Dedifferentiated amniotic fluid mesenchymal stem cell (primary cell): ENCODE data around the gene TMED10.
"Not testable (repeated sequence)": the region's sequence is repeated elsewhere in the genome, so short reads cannot be mapped to it uniquely, and the experiment has no call there.

Source experiments
- DNase-seq: peaks from one replicate; pipeline ENCODE4 v3.0.0-alpha.2; 2016; ENCODE audit errors: extremely low spot score

TMED10 gene

GRCh38 chr14:75127474-75127820, 49.0 kb downstream of the TMED10 start:
- not testable (repeated sequence) for DNase-seq

GRCh38 chr14:75126679-75127473, 49.5 kb downstream of the TMED10 start, which contains the start of gene NEK9:
Gene NEK9 (minus strand): TSS chr14:75127048. CDS start chr14:75126921, 127 bp downstream.
- DNase-seq: peak; percentile 74

- DNase-seq: no peak
Observed at GRCh38 chr14:75126121-75126544, 50.3 kb downstream of the TMED10 start.

GRCh38 chr14:75125617-75126016, 50.8 kb downstream of the TMED10 start:
- peak; percentile 44 for DNase-seq

- no peak for DNase-seq
Observed at GRCh38 chr14:75123991-75124390, 52.4 kb downstream of the TMED10 start.

GRCh38 chr14:75121552-75121951, 54.9 kb downstream of the TMED10 start:
- no peak for DNase-seq

GRCh38 chr14:75120541-75121291, 55.7 kb downstream of the TMED10 start:
- no peak for DNase-seq

GRCh38 chr14:75119056-75119455, 57.4 kb downstream of the TMED10 start:
- no peak for DNase-seq

- DNase-seq: no peak
Observed at GRCh38 chr14:75113932-75114539, 62.4 kb downstream of the TMED10 start.

- DNase-seq: no peak
Observed at GRCh38 chr14:75109877-75110276, 66.5 kb downstream of the TMED10 start.

- no peak for DNase-seq
Observed at GRCh38 chr14:75107186-75107585, 69.2 kb downstream of the TMED10 start.

- DNase-seq: no peak
Observed at GRCh38 chr14:75101491-75101890, 74.9 kb downstream of the TMED10 start.

- DNase-seq: no peak
Observed at GRCh38 chr14:75098682-75099081, 77.7 kb downstream of the TMED10 start.

- DNase-seq: no peak
Observed at GRCh38 chr14:75098212-75098611, 78.2 kb downstream of the TMED10 start.

GRCh38 chr14:75096959-75097358, 79.5 kb downstream of the TMED10 start:
- no peak for DNase-seq

GRCh38 chr14:75095690-75096089, 80.7 kb downstream of the TMED10 start:
- DNase-seq: no peak

GRCh38 chr14:75094896-75095295, 81.5 kb downstream of the TMED10 start:
- DNase-seq: no peak

GRCh38 chr14:75092698-75093097, 83.7 kb downstream of the TMED10 start:
- no peak for DNase-seq

GRCh38 chr14:75091251-75091650, 85.2 kb downstream of the TMED10 start:
- DNase-seq: no peak

- DNase-seq: peak; percentile 18
Observed at GRCh38 chr14:75090353-75090752, 86.1 kb downstream of the TMED10 start.

- DNase-seq: peak; percentile 65
Observed at GRCh38 chr14:75088566-75089373, 87.6 kb downstream of the TMED10 start.

- no peak for DNase-seq
Observed at GRCh38 chr14:75088153-75088552, 88.3 kb downstream of the TMED10 start.
